Measurements from ENCODE around the gene C5orf22. TPM values are rescaled to one million over a fixed set of nuclear protein-coding genes. Genes with fewer than 3 reads are reported as not detected.

C5orf22 gene
- total RNA-seq, 4 donors from 2014 or later: 6.5 to 22.8 (median 9.5) TPM

DNA sequence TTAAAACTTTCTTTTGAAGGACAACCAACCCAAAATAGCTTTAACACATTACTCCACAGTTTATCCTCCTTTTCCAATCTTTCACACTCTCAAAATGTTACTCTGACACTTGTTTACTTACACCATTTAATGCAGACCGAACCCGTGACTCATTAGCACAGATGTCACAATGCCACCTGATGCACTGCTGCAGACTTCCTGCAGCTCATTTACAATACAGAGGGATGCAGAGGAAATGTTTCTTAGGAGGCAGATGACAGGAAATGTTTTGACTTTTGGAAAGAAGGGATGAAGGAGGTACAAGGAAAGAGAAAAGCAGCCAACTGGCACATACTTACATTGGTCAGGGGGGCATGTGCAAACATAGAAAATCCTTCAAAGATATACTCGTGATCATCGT, 39.2 kb upstream of the C5orf22 start:
- Histone ChIP-seq H3K27me3 (no peaks in the 10 kb centered on the region), H3K4me3 (no peak overlapping the region), H3K27ac (no peak overlapping the region), H3K4me1 (no peaks in the 10 kb centered on the region), H3K9me3 (no peaks in the 10 kb centered on the region), H3K36me3 (peaks cover 0 to 89% (median 18%) of the 10 kb centered on the region in 3 donors)
- DNase-seq (ENCODE audit: low spot score in 2 of 2): no peak
- TF ChIP-seq, protein P1, sequence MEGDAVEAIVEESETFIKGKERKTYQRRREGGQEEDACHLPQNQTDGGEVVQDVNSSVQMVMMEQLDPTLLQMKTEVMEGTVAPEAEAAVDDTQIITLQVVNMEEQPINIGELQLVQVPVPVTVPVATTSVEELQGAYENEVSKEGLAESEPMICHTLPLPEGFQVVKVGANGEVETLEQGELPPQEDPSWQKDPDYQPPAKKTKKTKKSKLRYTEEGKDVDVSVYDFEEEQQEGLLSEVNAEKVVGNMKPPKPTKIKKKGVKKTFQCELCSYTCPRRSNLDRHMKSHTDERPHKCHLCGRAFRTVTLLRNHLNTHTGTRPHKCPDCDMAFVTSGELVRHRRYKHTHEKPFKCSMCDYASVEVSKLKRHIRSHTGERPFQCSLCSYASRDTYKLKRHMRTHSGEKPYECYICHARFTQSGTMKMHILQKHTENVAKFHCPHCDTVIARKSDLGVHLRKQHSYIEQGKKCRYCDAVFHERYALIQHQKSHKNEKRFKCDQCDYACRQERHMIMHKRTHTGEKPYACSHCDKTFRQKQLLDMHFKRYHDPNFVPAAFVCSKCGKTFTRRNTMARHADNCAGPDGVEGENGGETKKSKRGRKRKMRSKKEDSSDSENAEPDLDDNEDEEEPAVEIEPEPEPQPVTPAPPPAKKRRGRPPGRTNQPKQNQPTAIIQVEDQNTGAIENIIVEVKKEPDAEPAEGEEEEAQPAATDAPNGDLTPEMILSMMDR (IDR thresholded peaks at IDR 0.05): no peak
- no peak for TF ChIP-seq POLR2A (IDR thresholded peaks at IDR 0.05)
- no peak for TF ChIP-seq EP300 (IDR thresholded peaks at IDR 0.05)
- 82 to 85% methylated on average over 4 of the region's 4 CpGs for WGBS, 2 donors

DNA sequence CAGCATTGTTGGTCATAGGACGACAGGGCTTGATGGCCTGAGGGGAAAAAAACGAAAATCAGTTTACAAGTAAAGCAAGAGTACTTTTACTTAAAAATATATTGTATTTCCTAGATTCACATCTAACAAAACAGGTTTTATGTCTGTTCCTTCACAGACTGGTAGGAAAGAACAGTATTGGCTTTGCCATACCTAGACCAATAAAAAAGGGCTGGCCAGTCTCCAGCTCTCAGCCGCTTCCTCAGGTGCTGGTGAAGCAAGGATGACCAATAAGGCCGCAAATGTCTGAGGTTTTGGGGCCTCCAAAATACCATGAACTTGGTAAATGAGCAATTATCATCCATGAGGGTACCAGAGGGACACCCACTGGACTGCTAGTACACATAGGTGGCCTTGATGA, 36.8 kb upstream of the C5orf22 start:
- Histone ChIP-seq H3K36me3 (peaks cover 0 to 92% (median 22%) of the 10 kb centered on the region in 3 donors), H3K9me3 (no peaks in the 10 kb centered on the region), H3K4me1 (no peaks in the 10 kb centered on the region), H3K27ac (no peak overlapping the region), H3K4me3 (no peak overlapping the region), H3K27me3 (no peaks in the 10 kb centered on the region)
- 88 to 92% methylated on average over 4 of the region's 4 CpGs for WGBS, 2 donors
- DNase-seq (ENCODE audit: low spot score in 2 of 2): no peak
- TF ChIP-seq EP300 (IDR thresholded peaks at IDR 0.05) (no peak), POLR2A (IDR thresholded peaks at IDR 0.05) (no peak)
- TF ChIP-seq, protein P1 (IDR thresholded peaks at IDR 0.05): no peak

DNA sequence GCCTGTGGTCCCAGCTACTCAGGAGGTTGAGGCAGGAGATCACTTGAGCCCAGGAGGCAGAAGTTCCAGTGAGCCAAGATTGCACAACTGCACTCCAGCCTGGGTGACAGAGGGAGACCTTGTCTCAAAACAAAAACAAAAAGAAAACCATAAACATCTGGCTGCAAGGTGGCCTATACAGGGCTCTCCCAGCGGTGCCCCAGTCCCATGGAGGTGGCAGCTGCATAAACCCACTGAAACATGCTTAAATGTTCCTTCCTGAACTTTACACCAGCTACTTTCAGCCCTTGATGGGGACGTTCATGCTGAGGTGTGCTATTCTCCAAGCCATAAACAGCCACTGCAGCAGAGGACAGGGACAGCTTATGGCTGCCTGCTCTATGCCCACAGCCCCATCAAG, 35.8 kb upstream of the C5orf22 start:
- Histone ChIP-seq H3K27ac (no peak overlapping the region), H3K36me3 (peaks cover 0 to 97% (median 22%) of the 10 kb centered on the region in 3 donors), H3K4me1 (no peaks in the 10 kb centered on the region), H3K9me3 (no peaks in the 10 kb centered on the region), H3K27me3 (no peaks in the 10 kb centered on the region), H3K4me3 (no peak overlapping the region)
- WGBS, 2 donors: 68 to 90% methylated on average over 2 of the region's 2 CpGs
- TF ChIP-seq EP300 (IDR thresholded peaks at IDR 0.05) (no peak), POLR2A (IDR thresholded peaks at IDR 0.05) (no peak)
- TF ChIP-seq, protein P1 (IDR thresholded peaks at IDR 0.05): no peak
- DNase-seq (ENCODE audit: low spot score in 2 of 2): no peak

DNA sequence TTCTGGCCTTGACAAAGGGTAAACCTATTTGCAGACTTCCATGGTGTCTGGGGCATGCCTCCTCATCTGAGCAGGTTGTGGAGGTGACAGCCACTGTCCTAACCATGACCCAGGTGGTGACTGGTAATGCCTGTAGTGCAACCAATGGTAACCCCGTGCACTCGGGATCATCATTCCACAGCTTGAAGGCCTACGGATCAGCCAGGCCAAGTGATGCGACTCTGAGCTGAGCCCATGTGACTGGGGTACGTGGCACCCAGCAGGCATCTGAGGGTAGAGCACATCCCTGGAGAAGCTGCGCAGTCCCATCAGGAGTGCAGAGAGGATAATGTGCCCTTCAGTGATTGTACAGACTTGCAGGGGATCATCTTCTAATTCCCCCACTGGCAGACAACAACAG, 35.2 kb upstream of the C5orf22 start:
- H3K36me3 ChIP-seq: peaks cover 0 to 100% (median 22%) of the 10 kb centered on the region in 3 donors
- no peak overlapping the region for H3K27ac ChIP-seq
- no peaks in the 10 kb centered on the region for H3K27me3 ChIP-seq
- H3K9me3 ChIP-seq: no peaks in the 10 kb centered on the region
- H3K4me1 ChIP-seq: no peaks in the 10 kb centered on the region
- TF ChIP-seq, protein P1 (IDR thresholded peaks at IDR 0.05): no peak
- TF ChIP-seq POLR2A (IDR thresholded peaks at IDR 0.05) (no peak), EP300 (IDR thresholded peaks at IDR 0.05) (no peak)
- WGBS, 2 donors: 93 to 100% methylated on average over 2 to 6 of the region's 6 CpGs
- DNase-seq (ENCODE audit: low spot score in 2 of 2): no peak
- H3K4me3 ChIP-seq: no peak overlapping the region

DNA sequence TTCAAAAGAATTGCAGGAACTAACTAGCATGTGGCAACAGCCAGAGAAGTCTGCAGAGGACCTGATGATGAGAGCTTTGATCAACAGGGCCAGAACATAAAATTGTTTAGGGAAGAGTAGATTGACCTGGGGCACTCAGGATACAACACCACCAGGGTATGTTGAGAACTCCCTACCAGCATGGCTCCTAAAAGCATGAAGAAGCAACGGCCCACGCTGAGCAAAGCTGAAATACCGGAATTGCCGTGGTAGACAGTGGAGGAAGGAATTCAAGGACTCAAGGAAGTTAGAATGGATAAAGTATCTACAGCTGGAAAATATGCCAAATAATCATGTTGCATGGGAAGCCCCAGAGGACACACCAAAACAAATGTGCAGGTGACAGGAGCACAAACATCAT, 31.8 kb upstream of the C5orf22 start:
- Histone ChIP-seq H3K27me3 (no peaks in the 10 kb centered on the region), H3K36me3 (peaks cover 0 to 100% (median 15%) of the 10 kb centered on the region in 3 donors), H3K4me1 (no peaks in the 10 kb centered on the region), H3K9me3 (no peaks in the 10 kb centered on the region), H3K27ac (no peak overlapping the region), H3K4me3 (no peak overlapping the region)
- TF ChIP-seq, protein P1 (IDR thresholded peaks at IDR 0.05): no peak
- TF ChIP-seq EP300 (IDR thresholded peaks at IDR 0.05) (no peak), POLR2A (IDR thresholded peaks at IDR 0.05) (no peak)
- WGBS, 2 donors: 87 to 88% methylated on average over 4 of the region's 4 CpGs
- no peak for DNase-seq (ENCODE audit: low spot score in 2 of 2)
